HuH-7.5 (cell line): ENCODE measurements around the gene ALX4.

Experiments
- DNase-seq: peaks from one replicate; pipeline ENCODE4 v3.0.0; 2011; ENCODE audit warnings: low spot score

The ALX4 gene

GRCh38 chr11:44309478-44310205, at the start of gene ALX4:
Gene ALX4, minus strand, starts transcription at chr11:44310139. Its CDS starts 77 bp downstream, at chr11:44310062.
- no peak for DNase-seq

- DNase-seq: no peak
Measured at GRCh38 chr11:44359162-44359561, 49.2 kb upstream of the ALX4 start.

- DNase-seq: no peak
Measured at GRCh38 chr11:44358713-44359112, 48.8 kb upstream of the ALX4 start.

- no peak for DNase-seq
Measured at GRCh38 chr11:44357711-44358110, 47.8 kb upstream of the ALX4 start.

- DNase-seq: no peak
Measured at GRCh38 chr11:44356351-44356750, 46.4 kb upstream of the ALX4 start.

- DNase-seq: no peak
Measured at GRCh38 chr11:44351898-44352498, 42.1 kb upstream of the ALX4 start.

- no peak for DNase-seq
Measured at GRCh38 chr11:44351006-44351660, 41.2 kb upstream of the ALX4 start.

GRCh38 chr11:44349328-44349727, 39.4 kb upstream of the ALX4 start:
- DNase-seq: no peak

GRCh38 chr11:44348721-44349120, 38.8 kb upstream of the ALX4 start:
- DNase-seq: no peak

- no peak for DNase-seq
Measured at GRCh38 chr11:44348114-44348513, 38.2 kb upstream of the ALX4 start.

GRCh38 chr11:44347538-44347937, 37.6 kb upstream of the ALX4 start:
- no peak for DNase-seq

- no peak for DNase-seq
Measured at GRCh38 chr11:44346983-44347382, 37.0 kb upstream of the ALX4 start.

GRCh38 chr11:44345781-44346180, 35.8 kb upstream of the ALX4 start:
- DNase-seq: no peak

GRCh38 chr11:44344921-44345320, 35.0 kb upstream of the ALX4 start:
- DNase-seq: no peak

- DNase-seq: no peak
Measured at GRCh38 chr11:44344423-44344820, 34.5 kb upstream of the ALX4 start.

- no peak for DNase-seq
Measured at GRCh38 chr11:44343778-44344422, 34.0 kb upstream of the ALX4 start.

- no peak for DNase-seq
Measured at GRCh38 chr11:44342616-44343015, 32.7 kb upstream of the ALX4 start.

- no peak for DNase-seq
Measured at GRCh38 chr11:44340656-44341055, 30.7 kb upstream of the ALX4 start.

- DNase-seq: no peak
Measured at GRCh38 chr11:44339530-44339883, 29.6 kb upstream of the ALX4 start.

GRCh38 chr11:44338698-44339529, 29.0 kb upstream of the ALX4 start:
- no peak for DNase-seq

GRCh38 chr11:44338026-44338425, 28.1 kb upstream of the ALX4 start:
- DNase-seq: no peak

GRCh38 chr11:44335919-44336318, 26.0 kb upstream of the ALX4 start:
- no peak for DNase-seq
